ENCODE measurements around the gene SARDH.
A peak's percentile ranks its signal among the peaks of the same experiment; 100 is the strongest.

Gene SARDH

GRCh38 chr9:133737774-133738639, at the start of gene SARDH:
Gene SARDH (minus strand): TSS chr9:133738352. CDS start chr9:133734173, 4,179 bp downstream.
- peak; percentile 36 for DNase-seq

GRCh38 chr9:133787754-133788025, 49.5 kb upstream of the SARDH start:
- DNase-seq, result no peak

GRCh38 chr9:133786907-133787753, 49.0 kb upstream of the SARDH start:
- DNase-seq, result no peak

- DNase-seq, result no peak
These were observed 48.2 kb upstream of the SARDH start for GRCh38 chr9:133786371-133786753.

GRCh38 chr9:133785753-133786370, 47.7 kb upstream of the SARDH start:
- no peak for DNase-seq

- DNase-seq, result no peak
These were observed 46.8 kb upstream of the SARDH start for GRCh38 chr9:133784731-133785561.

GRCh38 chr9:133783331-133783731, 45.2 kb upstream of the SARDH start:
- no peak for DNase-seq

- DNase-seq, result peak; percentile 73
These were observed 44.3 kb upstream of the SARDH start for GRCh38 chr9:133782157-133783130.

GRCh38 chr9:133781828-133782135, 43.6 kb upstream of the SARDH start:
- DNase-seq, result no peak

- DNase-seq, result no peak
These were observed 43.0 kb upstream of the SARDH start for GRCh38 chr9:133780962-133781827.

- no peak for DNase-seq
These were observed 42.3 kb upstream of the SARDH start for GRCh38 chr9:133780404-133780945.

- no peak for DNase-seq
These were observed 41.6 kb upstream of the SARDH start for GRCh38 chr9:133779516-133780403.

GRCh38 chr9:133779081-133779480, 40.9 kb upstream of the SARDH start:
- DNase-seq, result no peak

- DNase-seq, result no peak
These were observed 40.3 kb upstream of the SARDH start for GRCh38 chr9:133778336-133779013.

GRCh38 chr9:133777871-133778270, 39.7 kb upstream of the SARDH start:
- no peak for DNase-seq

GRCh38 chr9:133777068-133777791, 39.1 kb upstream of the SARDH start:
- no peak for DNase-seq

- no peak for DNase-seq
These were observed 38.1 kb upstream of the SARDH start for GRCh38 chr9:133775951-133776905.
